ENCODE data around the gene UMAD1.

DNA sequence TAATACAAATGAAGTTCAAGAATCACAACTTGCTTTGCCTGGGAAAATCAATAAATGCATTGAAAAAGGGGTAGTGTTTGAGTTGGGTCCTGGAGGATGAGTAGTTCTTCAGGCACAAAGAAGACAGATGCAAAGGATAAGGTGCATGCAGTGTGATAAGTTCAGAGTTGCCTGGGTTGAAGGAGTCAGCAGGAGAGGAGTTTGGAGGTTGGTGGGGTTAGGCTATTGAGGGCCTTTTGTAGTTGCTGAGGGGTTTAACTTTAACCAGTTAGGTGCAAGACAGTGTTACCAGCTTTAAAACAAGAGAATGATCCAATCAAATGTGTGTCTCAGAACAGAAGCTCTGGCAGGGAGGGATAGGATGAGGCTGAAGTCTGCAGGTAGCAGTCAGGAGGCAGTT is 283.8 kb downstream of the UMAD1 start:
- TF ChIP-seq POLR2A (IDR thresholded peaks at IDR 0.05): no peak
- TF ChIP-seq, protein P1, sequence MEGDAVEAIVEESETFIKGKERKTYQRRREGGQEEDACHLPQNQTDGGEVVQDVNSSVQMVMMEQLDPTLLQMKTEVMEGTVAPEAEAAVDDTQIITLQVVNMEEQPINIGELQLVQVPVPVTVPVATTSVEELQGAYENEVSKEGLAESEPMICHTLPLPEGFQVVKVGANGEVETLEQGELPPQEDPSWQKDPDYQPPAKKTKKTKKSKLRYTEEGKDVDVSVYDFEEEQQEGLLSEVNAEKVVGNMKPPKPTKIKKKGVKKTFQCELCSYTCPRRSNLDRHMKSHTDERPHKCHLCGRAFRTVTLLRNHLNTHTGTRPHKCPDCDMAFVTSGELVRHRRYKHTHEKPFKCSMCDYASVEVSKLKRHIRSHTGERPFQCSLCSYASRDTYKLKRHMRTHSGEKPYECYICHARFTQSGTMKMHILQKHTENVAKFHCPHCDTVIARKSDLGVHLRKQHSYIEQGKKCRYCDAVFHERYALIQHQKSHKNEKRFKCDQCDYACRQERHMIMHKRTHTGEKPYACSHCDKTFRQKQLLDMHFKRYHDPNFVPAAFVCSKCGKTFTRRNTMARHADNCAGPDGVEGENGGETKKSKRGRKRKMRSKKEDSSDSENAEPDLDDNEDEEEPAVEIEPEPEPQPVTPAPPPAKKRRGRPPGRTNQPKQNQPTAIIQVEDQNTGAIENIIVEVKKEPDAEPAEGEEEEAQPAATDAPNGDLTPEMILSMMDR (IDR thresholded peaks at IDR 0.05): no peak
- TF ChIP-seq EP300 (IDR thresholded peaks at IDR 0.05): no peak

Data from sigmoid colon (tissue), 4 donors.